OCI-LY3 (cell line): ENCODE results near the gene UGT2B15.
"Not testable (repeated sequence)": the region's sequence is repeated elsewhere in the genome, so short reads cannot be mapped to it uniquely, and the experiment has no call there.

Source experiments
- H2AFZ ChIP-seq: fragments of 200-600, 300-600 bp; shearing (Covaris generic); 2 replicates; pipeline ENCODE4 v1.6.0; 2014; ENCODE audit warnings: antibody characterized with exemption, low read depth, low read length
- H3K27ac ChIP-seq: fragments of 200-600, 300-600 bp; sonication (generic); 2 replicates; pipeline ENCODE4 v1.5.1; 2014; ENCODE audit warnings: mild to moderate bottlenecking, low read length, moderate library complexity, mixed read lengths
- H3K27me3 ChIP-seq: fragments of 200-600, 300-600 bp; sonication (generic); 2 replicates; pipeline ENCODE4 v1.6.1; 2014; ENCODE audit warnings: low read depth, low read length, mixed read lengths
- H3K36me3 ChIP-seq: fragments of 200-600, 300-600 bp; sonication (generic); replicated peaks from 2 replicates; pipeline ENCODE3; 2014; ENCODE audit warnings: low read depth, low read length, mixed read lengths
- H3K4me1 ChIP-seq: fragments of 300-600, 200-600 bp; sonication (generic); 2 replicates; pipeline ENCODE4 v1.6.1; 2014; ENCODE audit warnings: low read length, mixed read lengths
- H3K4me2 ChIP-seq: fragments of 200-600, 300-600 bp; sonication (generic); 2 replicates; pipeline ENCODE4 v1.6.1; 2014; ENCODE audit warnings: low read length, mixed read lengths
- H3K4me3 ChIP-seq: fragments of 300-600, 200-600 bp; sonication (generic); 2 replicates; pipeline ENCODE4 v1.5.1; 2014; ENCODE audit warnings: antibody characterized with exemption, mild to moderate bottlenecking, low read length, moderate library complexity
- H3K79me2 ChIP-seq: fragments of 300-600, 200-600 bp; shearing (Covaris generic); 2 replicates; pipeline ENCODE4 v1.6.1; 2014; ENCODE audit warnings: mild to moderate bottlenecking, low read length, mixed read lengths
- H3K9ac ChIP-seq: fragments of 300-600, 200-600 bp; shearing (Covaris generic); 2 replicates; pipeline ENCODE4 v1.6.0; 2014; ENCODE audit warnings: mild to moderate bottlenecking, low read length, moderate library complexity
- H3K9me3 ChIP-seq: fragments of 200-600, 300-600 bp; shearing (Covaris generic); 2 replicates; pipeline ENCODE4 v1.6.1; 2014; ENCODE audit warnings: low read length, mixed read lengths; ENCODE audit not compliant: insufficient read depth
- H4K20me1 ChIP-seq: fragments of 200-600, 300-600 bp; sonication (generic); 2 replicates; pipeline ENCODE4 v1.6.1; 2016; ENCODE audit warnings: low read length, mixed read lengths; ENCODE audit not compliant: insufficient read depth
- TF ChIP-seq, protein P1 (sequence below): fragments of 200-600, 300-600 bp; sonication (generic); IDR thresholded peaks from 2 replicates; pipeline ENCODE4 v1.5.1; 2014; ENCODE audit warnings: antibody characterized with exemption, low read length, low read depth

The UGT2B15 gene

DNA sequence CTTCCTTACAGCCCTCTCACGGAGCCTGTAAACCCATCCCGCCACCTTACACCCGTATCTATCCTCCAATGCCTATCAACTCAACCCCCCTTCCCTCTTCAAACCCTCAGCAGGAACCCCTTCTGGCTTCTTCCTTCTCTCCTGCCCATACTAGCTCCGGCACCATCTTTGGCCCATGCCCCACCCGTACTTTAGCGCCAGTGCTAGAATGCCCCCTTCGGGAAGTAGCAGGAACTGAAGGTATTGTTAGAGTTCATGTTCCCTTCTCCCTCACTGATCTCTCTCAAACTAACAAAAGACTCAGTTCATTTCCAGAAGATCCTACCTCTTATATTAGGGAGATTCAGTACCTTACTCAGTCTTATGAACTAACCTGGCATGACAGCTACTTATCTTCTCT is 2.7 kb upstream of the UGT2B15 start:
- no peaks in the 10 kb centered on the region for H3K36me3 ChIP-seq
- H3K27me3 ChIP-seq, result no peaks in the 10 kb centered on the region
- no peaks in the 10 kb centered on the region for H3K79me2 ChIP-seq
- no peak overlapping the region for H3K4me3 ChIP-seq
- no peaks in the 10 kb centered on the region for H3K9me3 ChIP-seq
- H2AFZ ChIP-seq, result no peak overlapping the region
- H3K9ac ChIP-seq, result no peak overlapping the region
- no peak overlapping the region for H3K4me2 ChIP-seq
- TF ChIP-seq, protein P1, sequence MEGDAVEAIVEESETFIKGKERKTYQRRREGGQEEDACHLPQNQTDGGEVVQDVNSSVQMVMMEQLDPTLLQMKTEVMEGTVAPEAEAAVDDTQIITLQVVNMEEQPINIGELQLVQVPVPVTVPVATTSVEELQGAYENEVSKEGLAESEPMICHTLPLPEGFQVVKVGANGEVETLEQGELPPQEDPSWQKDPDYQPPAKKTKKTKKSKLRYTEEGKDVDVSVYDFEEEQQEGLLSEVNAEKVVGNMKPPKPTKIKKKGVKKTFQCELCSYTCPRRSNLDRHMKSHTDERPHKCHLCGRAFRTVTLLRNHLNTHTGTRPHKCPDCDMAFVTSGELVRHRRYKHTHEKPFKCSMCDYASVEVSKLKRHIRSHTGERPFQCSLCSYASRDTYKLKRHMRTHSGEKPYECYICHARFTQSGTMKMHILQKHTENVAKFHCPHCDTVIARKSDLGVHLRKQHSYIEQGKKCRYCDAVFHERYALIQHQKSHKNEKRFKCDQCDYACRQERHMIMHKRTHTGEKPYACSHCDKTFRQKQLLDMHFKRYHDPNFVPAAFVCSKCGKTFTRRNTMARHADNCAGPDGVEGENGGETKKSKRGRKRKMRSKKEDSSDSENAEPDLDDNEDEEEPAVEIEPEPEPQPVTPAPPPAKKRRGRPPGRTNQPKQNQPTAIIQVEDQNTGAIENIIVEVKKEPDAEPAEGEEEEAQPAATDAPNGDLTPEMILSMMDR, result no peak
- no peaks in the 10 kb centered on the region for H4K20me1 ChIP-seq
- no peak overlapping the region for H3K27ac ChIP-seq
- H3K4me1 ChIP-seq, result no peaks in the 10 kb centered on the region

DNA sequence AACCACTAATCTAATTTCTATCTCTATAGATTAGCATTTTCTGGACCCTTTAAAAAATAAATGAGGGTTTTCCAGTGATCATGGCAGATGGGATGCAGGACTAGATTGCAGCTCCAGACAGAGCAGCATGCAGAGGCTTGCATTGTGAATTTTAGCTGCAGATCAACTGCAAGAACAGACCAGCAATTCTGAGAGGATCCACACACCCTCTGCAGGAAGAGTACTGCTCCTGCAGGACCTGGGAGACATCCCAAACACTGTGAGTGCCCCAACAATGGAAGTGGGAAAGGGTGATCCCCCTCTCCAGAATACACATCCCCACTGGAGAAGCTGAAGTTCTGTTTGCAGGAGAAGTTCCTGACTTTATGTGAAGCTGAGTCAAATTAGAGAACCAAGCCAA is 765 bp upstream of the UGT2B15 start:
- H4K20me1 ChIP-seq, H3K9me3 ChIP-seq, H2AFZ ChIP-seq, H3K36me3 ChIP-seq, H3K4me3 ChIP-seq, H3K79me2 ChIP-seq, H3K27me3 ChIP-seq, H3K4me2 ChIP-seq, H3K9ac ChIP-seq, H3K27ac ChIP-seq, H3K4me1 ChIP-seq: not testable (repeated sequence)

DNA sequence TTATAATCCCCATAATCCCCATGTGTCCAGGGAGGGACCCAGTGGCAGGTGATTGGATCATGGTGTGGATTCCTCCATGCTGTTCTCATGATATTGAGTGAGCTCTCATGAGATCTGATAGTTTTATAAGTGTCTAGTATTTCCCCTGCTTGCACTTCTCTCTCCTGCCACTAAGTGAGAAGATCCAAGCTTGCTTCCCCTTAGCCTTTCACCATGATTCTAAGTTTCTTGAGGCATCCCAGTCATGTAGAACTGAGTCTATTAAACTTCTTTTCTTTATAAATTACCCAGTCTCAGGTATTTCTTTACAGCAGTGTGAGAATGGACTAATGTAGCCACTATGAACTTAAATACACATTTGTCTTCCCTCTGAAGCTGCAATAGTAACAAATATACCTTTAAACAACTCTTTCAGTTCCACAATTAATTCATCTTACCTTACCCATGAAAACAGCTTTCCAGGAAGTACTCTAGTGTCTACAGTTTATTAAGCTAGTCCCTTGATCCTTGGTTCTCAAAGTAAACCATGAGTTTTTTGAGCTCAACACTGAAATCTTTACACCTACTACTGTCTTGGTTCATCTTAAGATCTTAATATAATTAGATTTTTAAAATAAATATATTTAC is 1.8 kb downstream of the UGT2B15 start:
- not testable (repeated sequence) for H2AFZ ChIP-seq, H3K4me3 ChIP-seq, H3K4me1 ChIP-seq, H3K9ac ChIP-seq, H3K9me3 ChIP-seq, H3K4me2 ChIP-seq, H4K20me1 ChIP-seq, H3K36me3 ChIP-seq, H3K27ac ChIP-seq, H3K79me2 ChIP-seq, H3K27me3 ChIP-seq

DNA sequence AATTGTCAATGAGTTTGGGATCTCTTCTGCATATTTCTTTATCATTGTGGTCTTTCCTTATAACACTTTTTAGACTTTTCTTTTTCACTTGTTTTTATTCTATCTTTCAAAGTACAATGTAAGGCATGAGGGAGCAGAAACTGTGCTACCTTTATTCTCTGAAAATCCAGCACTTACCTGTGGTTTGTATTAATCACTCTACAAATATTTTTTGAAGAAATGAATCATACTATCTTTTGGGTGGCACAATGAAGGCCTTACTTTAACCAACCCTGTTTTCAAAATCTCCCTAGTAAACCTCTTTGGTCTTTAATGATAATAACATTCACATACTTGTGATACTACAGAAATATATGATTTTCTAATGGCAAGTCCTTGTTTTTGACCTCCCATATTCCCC is 2.9 kb downstream of the UGT2B15 start:
- not testable (repeated sequence) for H3K9me3 ChIP-seq, H3K4me2 ChIP-seq

GRCh38 chr4:68664721-68665120 is 5.7 kb downstream of the UGT2B15 start:
- not testable (repeated sequence) for H4K20me1 ChIP-seq, H3K4me3 ChIP-seq, H3K36me3 ChIP-seq, H3K9me3 ChIP-seq, H3K27ac ChIP-seq, H3K4me1 ChIP-seq, H3K27me3 ChIP-seq, H3K4me2 ChIP-seq, H3K79me2 ChIP-seq, H3K9ac ChIP-seq, H2AFZ ChIP-seq

More for the DNA sequence above, 2.9 kb downstream of the UGT2B15 start:
- H3K4me3 ChIP-seq, H3K27me3 ChIP-seq, H3K27ac ChIP-seq, H2AFZ ChIP-seq, H3K9ac ChIP-seq, H3K36me3 ChIP-seq, H3K79me2 ChIP-seq, H4K20me1 ChIP-seq, H3K4me1 ChIP-seq: not testable (repeated sequence)

- not testable (repeated sequence) for H3K4me1 ChIP-seq, H3K4me3 ChIP-seq, H2AFZ ChIP-seq, H3K27ac ChIP-seq, H3K79me2 ChIP-seq, H3K9ac ChIP-seq, H3K9me3 ChIP-seq, H4K20me1 ChIP-seq, H3K27me3 ChIP-seq, H3K4me2 ChIP-seq, H3K36me3 ChIP-seq
Observed at GRCh38 chr4:68662836-68663574, 7.4 kb downstream of the UGT2B15 start.
